MM.1S (cell line): ENCODE results near the gene TRIM38.

ENCODE experiments used
- DNase-seq: peaks from one replicate; pipeline ENCODE4 v3.0.0-alpha.2; 2015
- H2AFZ ChIP-seq: fragments of 300-600 bp; sonication (generic); 2 replicates; pipeline ENCODE4 v1.6.0; 2016; ENCODE audit warnings: antibody characterized with exemption, low read length
- H3F3A ChIP-seq: fragments of 300-600 bp; sonication (generic); 2 replicates; pipeline ENCODE4 v1.6.1; 2016; ENCODE audit warnings: mild to moderate bottlenecking, antibody characterized with exemption, low read length, moderate library complexity, mixed read lengths; ENCODE audit not compliant: insufficient read depth
- H3K27ac ChIP-seq: fragments of 300-600 bp; sonication (generic); 2 replicates; pipeline ENCODE4 v1.5.1; 2016; ENCODE audit warnings: mild to moderate bottlenecking, low read length
- H3K27me3 ChIP-seq: fragments of 300-600 bp; sonication (generic); replicated peaks from 2 replicates; pipeline ENCODE4 v1.6.0; 2016; ENCODE audit warnings: low read length; ENCODE audit not compliant: insufficient read depth
- H3K36me3 ChIP-seq: fragments of 300-600 bp; sonication (generic); replicated peaks from 2 replicates; pipeline ENCODE4 v1.6.1; 2016; ENCODE audit warnings: mild to moderate bottlenecking, low read length, mixed read lengths; ENCODE audit not compliant: insufficient read depth
- H3K4me1 ChIP-seq: fragments of 300-600 bp; sonication (generic); 2 replicates; pipeline ENCODE4 v1.6.1; 2016; ENCODE audit warnings: low read length, mixed read lengths
- H3K4me2 ChIP-seq: fragments of 300-600 bp; sonication (generic); 2 replicates; pipeline ENCODE4 v1.6.0; 2016; ENCODE audit warnings: low read depth, low read length
- H3K4me3 ChIP-seq: fragments of 300-600 bp; sonication (generic); 2 replicates; pipeline ENCODE4 v1.5.1; 2016; ENCODE audit warnings: low read length, mixed read lengths
- H3K79me2 ChIP-seq: fragments of 300-600 bp; sonication (generic); 2 replicates; pipeline ENCODE4 v1.6.1; 2016; ENCODE audit warnings: mixed run types, low read length, mixed read lengths
- H3K9ac ChIP-seq: fragments of 300-600 bp; sonication (generic); 2 replicates; pipeline ENCODE4 v1.6.1; 2016; ENCODE audit warnings: low read length, mixed read lengths
- H3K9me2 ChIP-seq: fragments of 300-600 bp; sonication (generic); replicated peaks from 2 replicates; pipeline ENCODE4 v1.6.1; 2016; ENCODE audit warnings: mild to moderate bottlenecking, low read length, mixed read lengths; ENCODE audit not compliant: insufficient read depth
- H3K9me3 ChIP-seq: fragments of 300-600 bp; sonication (generic); replicated peaks from 2 replicates; pipeline ENCODE4 v1.6.1; 2016; ENCODE audit warnings: mild to moderate bottlenecking, low read length, mixed read lengths; ENCODE audit not compliant: insufficient read depth
- H4K20me1 ChIP-seq: fragments of 300-600 bp; sonication (generic); 2 replicates; pipeline ENCODE4 v1.6.1; 2016; ENCODE audit warnings: mild to moderate bottlenecking, low read length, moderate library complexity, mixed read lengths; ENCODE audit not compliant: insufficient read depth
- EZH2 ChIP-seq: fragments of 300-600 bp; sonication (generic); optimal IDR thresholded peaks from 2 replicates; pipeline ENCODE3; 2017; ENCODE audit warnings: low read depth, mild to moderate bottlenecking, antibody characterized with exemption, low read length, mixed read lengths
- EZH2phosphoT487 ChIP-seq: fragments of 300-600 bp; sonication (generic); IDR thresholded peaks from 2 replicates; pipeline ENCODE4 v1.6.1; 2018; ENCODE audit warnings: antibody characterized with exemption, low read length
- TF ChIP-seq, protein P1 (sequence below): fragments of 300-600 bp; sonication (generic); IDR thresholded peaks from 2 replicates; pipeline ENCODE4 v1.5.1; 2016; ENCODE audit warnings: antibody characterized with exemption, low read length, mixed read lengths

The TRIM38 gene

DNA sequence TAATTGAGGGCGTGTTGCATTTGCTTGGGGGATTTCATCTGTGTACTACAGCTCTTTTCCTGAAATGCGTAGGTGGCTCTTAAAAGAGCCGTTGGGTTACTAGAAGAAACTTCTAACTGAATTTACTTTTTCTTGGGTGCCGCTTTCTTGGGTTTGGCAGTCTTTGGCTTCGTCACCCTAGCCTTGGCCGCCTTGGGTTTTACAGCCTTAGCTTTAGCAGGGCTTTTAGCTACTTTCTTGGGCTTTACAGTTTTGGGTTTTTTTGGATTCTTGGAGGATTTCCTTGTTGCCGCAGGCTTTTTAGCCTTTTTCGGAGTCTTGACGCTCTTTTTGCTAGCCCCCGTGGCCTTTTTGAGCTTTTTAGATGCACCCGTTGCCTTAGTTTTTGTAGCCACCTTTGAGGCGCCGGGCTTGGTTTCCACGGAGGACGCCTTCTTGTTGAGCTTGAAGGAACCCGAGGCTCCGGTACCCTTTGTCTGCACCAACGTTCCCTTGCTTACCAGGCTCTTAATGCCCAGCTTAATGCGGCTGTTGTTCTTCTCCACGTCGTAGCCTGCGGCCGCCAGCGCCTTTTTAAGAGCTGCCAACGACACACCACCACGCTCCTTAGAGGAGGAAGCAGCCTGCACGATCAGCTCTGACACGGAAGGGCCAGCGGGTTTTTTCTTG is 54.5 kb downstream of the TRIM38 start:
- peak overlapping the region; percentile 25; the same call in 1 of the 2 replicates for H3K4me2 ChIP-seq
- no peaks in the 10 kb centered on the region for H3K9me3 ChIP-seq
- H3K4me3 ChIP-seq, result peak overlapping the region; percentile 26; the same call in 1 of the 2 replicates
- no peaks in the 10 kb centered on the region for H3K36me3 ChIP-seq
- H3K27me3 ChIP-seq, result no peaks in the 10 kb centered on the region
- H2AFZ ChIP-seq, result peak overlapping the region; percentile 22
- H3K9me2 ChIP-seq, result no peaks in the 10 kb centered on the region
- TF ChIP-seq EZH2phosphoT487 (no peak), EZH2 (no peak)
- TF ChIP-seq, protein P1, sequence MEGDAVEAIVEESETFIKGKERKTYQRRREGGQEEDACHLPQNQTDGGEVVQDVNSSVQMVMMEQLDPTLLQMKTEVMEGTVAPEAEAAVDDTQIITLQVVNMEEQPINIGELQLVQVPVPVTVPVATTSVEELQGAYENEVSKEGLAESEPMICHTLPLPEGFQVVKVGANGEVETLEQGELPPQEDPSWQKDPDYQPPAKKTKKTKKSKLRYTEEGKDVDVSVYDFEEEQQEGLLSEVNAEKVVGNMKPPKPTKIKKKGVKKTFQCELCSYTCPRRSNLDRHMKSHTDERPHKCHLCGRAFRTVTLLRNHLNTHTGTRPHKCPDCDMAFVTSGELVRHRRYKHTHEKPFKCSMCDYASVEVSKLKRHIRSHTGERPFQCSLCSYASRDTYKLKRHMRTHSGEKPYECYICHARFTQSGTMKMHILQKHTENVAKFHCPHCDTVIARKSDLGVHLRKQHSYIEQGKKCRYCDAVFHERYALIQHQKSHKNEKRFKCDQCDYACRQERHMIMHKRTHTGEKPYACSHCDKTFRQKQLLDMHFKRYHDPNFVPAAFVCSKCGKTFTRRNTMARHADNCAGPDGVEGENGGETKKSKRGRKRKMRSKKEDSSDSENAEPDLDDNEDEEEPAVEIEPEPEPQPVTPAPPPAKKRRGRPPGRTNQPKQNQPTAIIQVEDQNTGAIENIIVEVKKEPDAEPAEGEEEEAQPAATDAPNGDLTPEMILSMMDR, result no peak
- no peak overlapping the region; the same call in 1 of the 2 replicates for H3K27ac ChIP-seq
- no peaks in the 10 kb centered on the region for H4K20me1 ChIP-seq
- 0 out of 2 replicates have a peak, but pooled peaks cover 3% of the 10 kb centered on the region for H3K4me1 ChIP-seq
- 0 out of 2 replicates have a peak, but pooled peaks cover 7% of the 10 kb centered on the region for H3F3A ChIP-seq
- no peak for DNase-seq
- no peak overlapping the region for H3K9ac ChIP-seq
- no peaks in the 10 kb centered on the region for H3K79me2 ChIP-seq

DNA sequence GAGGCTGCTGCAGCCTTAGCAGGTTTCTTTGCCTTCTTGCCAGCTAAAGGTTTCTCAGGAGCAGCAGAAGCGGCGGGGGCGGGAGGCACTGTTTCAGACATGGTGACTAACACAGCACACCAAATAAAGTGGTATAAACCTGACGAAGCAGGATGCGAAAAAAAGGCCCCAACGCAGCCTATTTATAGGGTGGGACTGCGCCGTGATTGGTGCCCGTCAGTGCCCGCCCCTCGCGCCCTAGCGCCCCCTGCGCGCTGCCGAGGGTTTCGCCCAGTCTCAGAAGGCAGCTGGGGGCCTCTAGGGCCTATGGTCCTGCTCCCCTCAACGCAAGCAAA is 55.0 kb downstream of the TRIM38 start:
- no peak overlapping the region for H3K9ac ChIP-seq
- H3K27ac ChIP-seq, result no peak overlapping the region; the same call in 1 of the 2 replicates
- H3K79me2 ChIP-seq, result no peaks in the 10 kb centered on the region
- 0 out of 2 replicates have a peak, but pooled peaks cover 11% of the 10 kb centered on the region for H3F3A ChIP-seq
- H3K4me3 ChIP-seq, result peak overlapping the region; percentile 26; the same call in 1 of the 2 replicates
- no peaks in the 10 kb centered on the region for H3K36me3 ChIP-seq
- peak; percentile 34 for DNase-seq
- peak overlapping the region; percentile 25; the same call in 1 of the 2 replicates for H3K4me2 ChIP-seq
- no peaks in the 10 kb centered on the region for H3K27me3 ChIP-seq
- H2AFZ ChIP-seq, result peak overlapping the region; percentile 22
- no peaks in the 10 kb centered on the region for H3K9me2 ChIP-seq
- no peaks in the 10 kb centered on the region for H4K20me1 ChIP-seq
- no peak for TF ChIP-seq EZH2phosphoT487
- TF ChIP-seq, protein P1, result peak; percentile 43
- no peaks in the 10 kb centered on the region for H3K9me3 ChIP-seq
- 0 out of 2 replicates have a peak, but pooled peaks cover 6% of the 10 kb centered on the region for H3K4me1 ChIP-seq

DNA sequence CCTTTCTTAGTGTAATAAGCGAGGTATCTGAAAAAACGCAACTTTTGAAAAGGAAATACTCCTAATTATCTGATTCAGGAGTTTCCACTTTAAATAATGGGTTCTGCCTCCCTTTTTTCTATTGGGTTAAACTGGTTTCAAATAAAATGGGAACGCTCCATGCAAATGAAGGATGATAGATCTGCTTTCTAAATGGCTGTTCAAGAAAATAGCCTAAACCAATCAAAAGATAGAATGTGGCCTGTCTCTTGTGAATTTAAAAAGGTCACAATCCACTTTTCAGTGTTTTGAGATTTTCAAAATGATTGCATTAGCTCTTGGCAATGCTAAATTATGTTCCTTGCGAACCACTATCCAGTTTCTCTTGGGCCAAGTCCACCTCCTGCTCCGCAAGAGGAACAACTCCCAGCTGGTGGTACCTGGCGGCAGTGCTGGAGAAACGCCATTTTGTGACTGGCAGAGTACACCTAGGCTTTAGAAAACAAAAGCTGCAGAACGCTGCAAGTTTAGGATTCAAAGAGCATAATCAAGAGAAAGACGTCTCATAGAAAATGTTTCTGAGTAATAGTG is 56.7 kb downstream of the TRIM38 start:
- Histone ChIP-seq H3K27ac (no peak overlapping the region), H3K36me3 (no peaks in the 10 kb centered on the region), H3K27me3 (no peaks in the 10 kb centered on the region), H3K4me2 (no peak overlapping the region), H3F3A (0 out of 2 replicates have a peak, but pooled peaks cover 11% of the 10 kb centered on the region), H3K79me2 (no peaks in the 10 kb centered on the region), H2AFZ (no peak overlapping the region), H3K4me1 (0 out of 2 replicates have a peak, but pooled peaks cover 6% of the 10 kb centered on the region), H3K4me3 (no peak overlapping the region), H3K9ac (no peak overlapping the region), H3K9me2 (no peaks in the 10 kb centered on the region), H4K20me1 (no peaks in the 10 kb centered on the region), H3K9me3 (no peaks in the 10 kb centered on the region)
- no peak for TF ChIP-seq EZH2phosphoT487
- TF ChIP-seq EZH2, result no peak
- TF ChIP-seq, protein P1, result no peak
- no peak for DNase-seq
